HG03045 (cell line): ENCODE data around the gene IER3.

ENCODE experiments used
- ATAC-seq: cut with Tn5 transposase; IDR thresholded peaks from one replicate; pipeline ENCODE4 v1.9.1; 2021; ENCODE audit warnings: mild to moderate bottlenecking, moderate library complexity; ENCODE audit not compliant: unreplicated experiment

The IER3 gene

GRCh38 chr6:30744054-30744805 lies at the start of gene IER3:
IER3 (minus strand) TSS chr6:30744547; CDS start chr6:30744518, 29 bp downstream.
- ATAC-seq, result no peak

- ATAC-seq, result no peak
Observed at GRCh38 chr6:30793521-30794194, 49.3 kb upstream of the IER3 start.

- ATAC-seq, result no peak
Observed at GRCh38 chr6:30792786-30793185, 48.4 kb upstream of the IER3 start.

GRCh38 chr6:30790724-30791383 lies 46.5 kb upstream of the IER3 start:
- no peak for ATAC-seq

- no peak for ATAC-seq
Observed at GRCh38 chr6:30789606-30790005, 45.3 kb upstream of the IER3 start.

- no peak for ATAC-seq
Observed at GRCh38 chr6:30787954-30788353, 43.6 kb upstream of the IER3 start.

GRCh38 chr6:30782425-30783014 lies 38.2 kb upstream of the IER3 start:
- ATAC-seq, result no peak

- ATAC-seq, result no peak
Observed at GRCh38 chr6:30781743-30782424, 37.5 kb upstream of the IER3 start.

GRCh38 chr6:30781395-30781742 lies 37.0 kb upstream of the IER3 start:
- ATAC-seq, result no peak

GRCh38 chr6:30780642-30780920 lies 36.2 kb upstream of the IER3 start:
- ATAC-seq, result no peak

GRCh38 chr6:30779850-30780641 lies 35.7 kb upstream of the IER3 start:
- no peak for ATAC-seq

- no peak for ATAC-seq
Observed at GRCh38 chr6:30778001-30778635, 33.8 kb upstream of the IER3 start.

- ATAC-seq, result no peak
Observed at GRCh38 chr6:30777155-30777485, 32.8 kb upstream of the IER3 start.

GRCh38 chr6:30776390-30777154 lies 32.2 kb upstream of the IER3 start:
- no peak for ATAC-seq

GRCh38 chr6:30775104-30775503 lies 30.8 kb upstream of the IER3 start:
- ATAC-seq, result no peak

- ATAC-seq, result no peak
Observed at GRCh38 chr6:30774701-30775100, 30.4 kb upstream of the IER3 start.

- ATAC-seq, result no peak
Observed at GRCh38 chr6:30770592-30770991, 26.2 kb upstream of the IER3 start.

GRCh38 chr6:30769853-30770524 lies 25.6 kb upstream of the IER3 start:
- no peak for ATAC-seq
